Right atrium auricular region (tissue), 2 donors: ENCODE measurements around the gene KICS2. TPM values are rescaled to one million over a fixed set of nuclear protein-coding genes. Genes with fewer than 3 reads are reported as not detected.

Experiments
- DNase-seq: peaks from one replicate; pipeline ENCODE4 v3.0.0-alpha.2; 2019; ENCODE audit warnings: low spot score
- H3K27ac ChIP-seq, 2 donors: fragments of 200-600 bp; sonication (generic); 1 replicate in 1 of 2; 2 replicates in 1 of 2; pipeline ENCODE4 v1.5.1; 2016 to 2019
- H3K27me3 ChIP-seq, 2 donors: fragments of 200-600 bp; sonication (generic); one replicate each; pipeline versions ENCODE4 v1.5.1 to v1.6.0; 2017 to 2019
- H3K36me3 ChIP-seq: fragments of 200-600 bp; sonication (generic); one replicate; pipeline ENCODE4 v1.5.1; 2016
- H3K4me1 ChIP-seq, 2 donors: fragments of 200-600 bp; sonication (generic); one replicate each; pipeline versions ENCODE4 v1.5.1 to v1.6.0; 2017 to 2019
- H3K4me3 ChIP-seq, 2 donors: fragments of 200-600 bp; sonication (generic); 1 replicate in 1 of 2; 2 replicates in 1 of 2; pipeline ENCODE4 v1.5.1; 2017 to 2019; ENCODE audit warnings: mild to moderate bottlenecking in 1 of 2, moderate library complexity in 1 of 2
- H3K9me3 ChIP-seq, 2 donors: fragments of 200-600 bp; sonication (generic); one replicate each; pipeline ENCODE4 v1.5.1; 2019
- CTCF ChIP-seq, 2 donors: fragments of 200-600 bp; sonication (generic); IDR thresholded peaks; one replicate each; pipeline ENCODE4 v1.5.1; 2019; ENCODE audit warnings: antibody characterized with exemption in 2 of 2
- total RNA-seq, 2 donors: library from RNA; depleted of rRNA; stranded (reverse); fragments of >200 nt; gene quantifications; one replicate each; pipeline ENCODE4 v1.1.0, GENCODE V29; 2016

The KICS2 gene
- total RNA-seq, 2 donors from 2014 or later: 3.4 to 4.2 TPM

- Histone ChIP-seq H3K4me3 (no peak overlapping the region), H3K4me1 (peaks cover 0 to 8% of the 10 kb centered on the region in 2 donors), H3K9me3 (no peaks in the 10 kb centered on the region), H3K27me3 (no peaks in the 10 kb centered on the region), H3K27ac (peak overlapping the region in 1 of 2 donors; percentile 66), H3K36me3 (no peaks in the 10 kb centered on the region)
- DNase-seq: peak; percentile 65
- TF ChIP-seq CTCF (IDR thresholded peaks at IDR 0.05): no peak
These were observed 41.1 kb downstream of the KICS2 start for GRCh38 chr12:64180951-64181350.

- no peaks in the 10 kb centered on the region for H3K27me3 ChIP-seq
- no peaks in the 10 kb centered on the region for H3K36me3 ChIP-seq
- H3K27ac ChIP-seq: no peak overlapping the region
- peaks cover 0 to 8% of the 10 kb centered on the region in 2 donors for H3K4me1 ChIP-seq
- TF ChIP-seq CTCF (IDR thresholded peaks at IDR 0.05): no peak
- no peaks in the 10 kb centered on the region for H3K9me3 ChIP-seq
- no peak for DNase-seq
- no peak overlapping the region for H3K4me3 ChIP-seq
These were observed 44.0 kb downstream of the KICS2 start for GRCh38 chr12:64178122-64178521.

- H3K27me3 ChIP-seq: no peaks in the 10 kb centered on the region
These were observed 45.1 kb downstream of the KICS2 start for GRCh38 chr12:64177001-64177400.

GRCh38 chr12:64175254-64175945, 46.7 kb downstream of the KICS2 start:
- DNase-seq: no peak
- Histone ChIP-seq H3K36me3 (no peaks in the 10 kb centered on the region), H3K4me3 (no peak overlapping the region), H3K27ac (no peak overlapping the region), H3K27me3 (no peaks in the 10 kb centered on the region), H3K9me3 (no peaks in the 10 kb centered on the region), H3K4me1 (no peaks in the 10 kb centered on the region)
- no peak for TF ChIP-seq CTCF (IDR thresholded peaks at IDR 0.05)

More at GRCh38 chr12:64177001-64177400, 45.1 kb downstream of the KICS2 start:
- no peak overlapping the region for H3K27ac ChIP-seq
- H3K4me1 ChIP-seq: peaks cover 0 to 8% of the 10 kb centered on the region in 2 donors
- H3K9me3 ChIP-seq: no peaks in the 10 kb centered on the region
- H3K4me3 ChIP-seq: no peak overlapping the region
- no peaks in the 10 kb centered on the region for H3K36me3 ChIP-seq
- no peak for DNase-seq
- no peak for TF ChIP-seq CTCF (IDR thresholded peaks at IDR 0.05)

- no peak for DNase-seq
- no peaks in the 10 kb centered on the region for H3K36me3 ChIP-seq
- H3K4me1 ChIP-seq: no peaks in the 10 kb centered on the region
- no peaks in the 10 kb centered on the region for H3K9me3 ChIP-seq
- no peak overlapping the region for H3K4me3 ChIP-seq
- H3K27me3 ChIP-seq: no peaks in the 10 kb centered on the region
- no peak for TF ChIP-seq CTCF (IDR thresholded peaks at IDR 0.05)
- no peak overlapping the region for H3K27ac ChIP-seq
These were observed 48.6 kb downstream of the KICS2 start for GRCh38 chr12:64173456-64173855.

Other genes with a start within 250 kb of the KICS2 start
- gene C12orf56, start 168.5 kb upstream of the KICS2 start, total RNA-seq: not detected
- 10 to 100 TPM; 16.1 to 16.9 TPM for gene XPOT, start 182.1 kb upstream of the KICS2 start, total RNA-seq
- 10 to 100 TPM; 11.3 to 12.2 TPM for gene TBK1, start 229.8 kb upstream of the KICS2 start, total RNA-seq